Smooth muscle cell (in vitro differentiated cells): Measurements from ENCODE around the gene NRTN. TPM values are rescaled to one million over a fixed set of nuclear protein-coding genes. Genes with fewer than 3 reads are reported as not detected.

ENCODE experiments used
- DNase-seq: peaks from one replicate; lab custom pipeline; 2025; ENCODE audit not compliant: unreplicated experiment; lab: John Stamatoyannopoulos, UW
- H2AFZ ChIP-seq: fragments of 200-600 bp; sonication (generic); 2 replicates; pipeline ENCODE4 v1.6.0; 2016; ENCODE audit warnings: antibody characterized with exemption, low read depth, mild to moderate bottlenecking
- H3F3A ChIP-seq: fragments of 200-600 bp; sonication (generic); 2 replicates; pipeline ENCODE4 v1.6.0; 2017; ENCODE audit warnings: antibody characterized with exemption, low read depth
- H3K27ac ChIP-seq: fragments of 200-600 bp; sonication (generic); 2 replicates; pipeline ENCODE4 v1.5.1; 2016; ENCODE audit warnings: low read depth, mild to moderate bottlenecking
- H3K27me3 ChIP-seq: fragments of 200-600 bp; sonication (generic); 2 replicates; pipeline ENCODE4 v1.6.1; 2016; ENCODE audit warnings: low read depth, mild to moderate bottlenecking
- H3K36me3 ChIP-seq: fragments of 200-600 bp; sonication (generic); 2 replicates; pipeline ENCODE4 v1.5.1; 2016; ENCODE audit warnings: low read depth
- H3K4me1 ChIP-seq: fragments of 200-600 bp; sonication (generic); 2 replicates; pipeline ENCODE4 v1.5.1; 2016; ENCODE audit warnings: low read depth
- H3K4me2 ChIP-seq: fragments of 200-600 bp; sonication (generic); 2 replicates; pipeline ENCODE4 v1.6.0; 2016; ENCODE audit warnings: mild to moderate bottlenecking
- H3K4me3 ChIP-seq: fragments of 200-600 bp; sonication (generic); 2 replicates; pipeline ENCODE4 v1.5.1; 2016; ENCODE audit warnings: mild to moderate bottlenecking
- H3K79me2 ChIP-seq: fragments of 200-600 bp; sonication (generic); 2 replicates; pipeline ENCODE4 v1.6.0; 2016; ENCODE audit warnings: low read depth, mild to moderate bottlenecking
- H3K9ac ChIP-seq: fragments of 200-600 bp; sonication (generic); 2 replicates; pipeline ENCODE4 v1.6.0; 2016; ENCODE audit warnings: low read depth
- H3K9me3 ChIP-seq: fragments of 200-600 bp; sonication (generic); replicated peaks from 2 replicates; pipeline ENCODE4 v1.5.1; 2016; ENCODE audit warnings: low read depth
- H4K20me1 ChIP-seq: fragments of 200-600 bp; sonication (generic); 2 replicates; pipeline ENCODE4 v1.6.0; 2016; ENCODE audit warnings: low read depth
- CTCF ChIP-seq: fragments of 200-600 bp; sonication (generic); IDR thresholded peaks from 2 replicates; pipeline ENCODE4 v1.5.1; 2017; ENCODE audit warnings: borderline replicate concordance, mild to moderate bottlenecking, antibody characterized with exemption; ENCODE audit not compliant: insufficient read depth, poor library complexity, severe bottlenecking
- WGBS: methylation state at CpG from one replicate; pipeline ENCODE4 v1.1.7; 2016; ENCODE audit warnings: low lambda C conversion rate; 5-methylcytosine and 5-hydroxymethylcytosine counted together
- polyA plus RNA-seq: library from polyadenylated mRNA; unstranded; fragments of >200 nt; fragmentation: Nextera tagmentation; extraction: Ambion mirVana; gene quantifications from 2 replicates; pipeline ENCODE4 v1.2.1, GENCODE V29; 2016
- total RNA-seq: library from RNA; depleted of rRNA; stranded (reverse); fragments of >200 nt; gene quantifications from 2 replicates; pipeline ENCODE4 v1.2.3, GENCODE V29; 2014

Gene NRTN
- total and polyA plus RNA-seq, 2 experiments from 2014 or later = 2.2 to 5.4 TPM

- WGBS = 3% methylated on average over 79 of the region's 91 CpGs
- Histone ChIP-seq H3K36me3 (no peaks in the 10 kb centered on the region), H3K27ac (peak overlapping the region; percentile 93), H3K9me3 (no peaks in the 10 kb centered on the region), H3K4me1 (no peaks in the 10 kb centered on the region), H3K4me2 (peak overlapping the region; percentile 84), H3K79me2 (no peaks in the 10 kb centered on the region), H3K4me3 (peak overlapping the region; percentile 53), H3K9ac (peak overlapping the region; percentile 85), H2AFZ (no peak overlapping the region), H3F3A (no peaks in the 10 kb centered on the region), H4K20me1 (no peaks in the 10 kb centered on the region), H3K27me3 (no peaks in the 10 kb centered on the region)
- peak; percentile 94 for DNase-seq
- no peak for TF ChIP-seq CTCF
Observed at GRCh38 chr19:5827891-5828660, 23.2 kb downstream of the NRTN start.

GRCh38 chr19:5828661-5829566, 24.0 kb downstream of the NRTN start:
- H3K36me3 ChIP-seq = no peaks in the 10 kb centered on the region
- no peaks in the 10 kb centered on the region for H3K27me3 ChIP-seq
- TF ChIP-seq CTCF = no peak
- peak; percentile 68 for DNase-seq
- H3F3A ChIP-seq = no peaks in the 10 kb centered on the region
- H3K9ac ChIP-seq = peak overlapping the region; percentile 85
- H3K9me3 ChIP-seq = no peaks in the 10 kb centered on the region
- peak overlapping the region; percentile 84 for H3K4me2 ChIP-seq
- no peaks in the 10 kb centered on the region for H4K20me1 ChIP-seq
- H3K4me3 ChIP-seq = peak overlapping the region; percentile 53
- WGBS = 4% methylated on average over 34 of the region's 47 CpGs
- no peaks in the 10 kb centered on the region for H3K79me2 ChIP-seq
- H2AFZ ChIP-seq = no peak overlapping the region
- no peaks in the 10 kb centered on the region for H3K4me1 ChIP-seq
- peak overlapping the region; percentile 93 for H3K27ac ChIP-seq

GRCh38 chr19:5829567-5830310, 24.9 kb downstream of the NRTN start:
- 77% methylated on average over 34 of the region's 34 CpGs for WGBS

More at GRCh38 chr19:5829567-5830310, 24.9 kb downstream of the NRTN start:
- DNase-seq = no peak
- H2AFZ ChIP-seq = no peak overlapping the region
- H3K4me3 ChIP-seq = peak overlapping the region; percentile 53
- H3K27ac ChIP-seq = peak overlapping the region; percentile 93
- TF ChIP-seq CTCF = no peak
- H3K4me2 ChIP-seq = peak overlapping the region; percentile 84
- H3K9ac ChIP-seq = peak overlapping the region; percentile 85
- no peaks in the 10 kb centered on the region for H3K36me3 ChIP-seq
- H3K4me1 ChIP-seq = no peaks in the 10 kb centered on the region
- H4K20me1 ChIP-seq = no peaks in the 10 kb centered on the region
- H3K79me2 ChIP-seq = no peaks in the 10 kb centered on the region
- no peaks in the 10 kb centered on the region for H3F3A ChIP-seq
- H3K27me3 ChIP-seq = no peaks in the 10 kb centered on the region
- no peaks in the 10 kb centered on the region for H3K9me3 ChIP-seq
